Activated CD4-positive, CD25-positive, alpha-beta regulatory T cell treated with anti-CD3 and anti-CD28 coated beads, Interleukin-2, amount 50 U/mL, for 16 hours (primary cell): Measurements from ENCODE around the gene RDX.
"Not testable (repeated sequence)": the region's sequence is repeated elsewhere in the genome, so short reads cannot be mapped to it uniquely, and the experiment has no call there.

Experiments used
- DNase-seq: peaks from one replicate; pipeline ENCODE4 v3.0.0-alpha.2; 2020; ENCODE audit warnings: low read depth, low spot score

The RDX gene

DNA sequence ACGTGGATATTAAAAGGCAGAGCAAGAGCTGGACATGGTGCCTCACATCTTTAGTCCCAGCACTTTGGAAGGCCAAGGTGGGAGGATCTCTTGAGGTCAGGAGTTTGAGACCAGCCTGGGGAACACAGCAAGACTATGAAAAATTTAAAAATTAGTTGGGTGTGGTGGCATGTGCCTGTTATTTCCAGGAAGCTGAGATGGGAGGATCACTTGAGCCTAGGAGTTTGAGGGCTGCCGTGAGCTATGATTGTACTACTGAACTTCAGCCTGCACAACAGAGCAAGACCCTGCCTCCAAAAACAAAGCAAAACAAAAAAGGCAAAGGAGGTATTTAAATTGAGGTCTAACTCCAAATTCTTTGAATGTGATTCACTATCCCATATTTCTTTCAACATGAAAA is 23.5 kb downstream of the RDX start:
- DNase-seq = no peak

GRCh38 chr11:110269996-110270395 is 26.4 kb downstream of the RDX start:
- no peak for DNase-seq

DNA sequence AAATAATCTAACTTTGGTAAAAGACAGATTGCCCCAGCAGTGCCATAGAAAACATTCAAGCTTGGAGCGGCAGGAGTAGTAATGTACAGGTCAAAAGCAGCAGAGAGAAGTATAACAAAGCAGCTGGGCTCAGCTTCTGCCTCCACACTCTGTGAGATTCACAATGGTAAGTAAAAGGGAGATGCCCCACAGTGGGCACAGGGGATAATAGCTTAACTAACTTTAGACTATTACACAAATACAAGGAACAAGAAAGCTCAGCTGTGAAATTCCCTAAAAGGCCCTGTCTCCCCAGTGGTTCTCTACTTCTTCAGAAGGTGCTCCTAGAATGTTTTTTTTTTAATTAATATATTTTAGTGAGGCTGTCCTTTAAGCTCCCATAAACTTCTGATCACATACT is 28.0 kb downstream of the RDX start:
- DNase-seq = no peak

- DNase-seq = no peak
These were observed 34.4 kb downstream of the RDX start for GRCh38 chr11:110262072-110262403.

GRCh38 chr11:110261195-110262071 is 35.0 kb downstream of the RDX start:
- no peak for DNase-seq

DNA sequence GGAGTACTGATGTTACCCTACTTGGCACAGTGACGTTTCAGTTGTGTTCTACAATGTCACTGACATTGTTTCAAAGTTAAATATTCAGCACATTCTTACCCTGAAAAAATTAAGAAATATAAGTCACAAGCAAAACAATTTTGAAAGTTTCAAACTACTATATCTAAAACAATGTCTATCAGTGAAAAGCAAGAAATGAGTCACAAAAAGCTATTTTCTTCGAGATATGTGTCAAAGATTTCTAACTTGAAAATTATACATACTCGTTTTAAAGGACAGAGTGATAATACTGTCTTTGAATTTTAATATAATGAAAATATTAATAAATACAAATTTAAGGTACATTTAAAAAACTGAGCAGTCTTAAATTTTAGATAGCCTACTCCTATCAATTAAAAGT is 42.9 kb downstream of the RDX start:
- no peak for DNase-seq

DNA sequence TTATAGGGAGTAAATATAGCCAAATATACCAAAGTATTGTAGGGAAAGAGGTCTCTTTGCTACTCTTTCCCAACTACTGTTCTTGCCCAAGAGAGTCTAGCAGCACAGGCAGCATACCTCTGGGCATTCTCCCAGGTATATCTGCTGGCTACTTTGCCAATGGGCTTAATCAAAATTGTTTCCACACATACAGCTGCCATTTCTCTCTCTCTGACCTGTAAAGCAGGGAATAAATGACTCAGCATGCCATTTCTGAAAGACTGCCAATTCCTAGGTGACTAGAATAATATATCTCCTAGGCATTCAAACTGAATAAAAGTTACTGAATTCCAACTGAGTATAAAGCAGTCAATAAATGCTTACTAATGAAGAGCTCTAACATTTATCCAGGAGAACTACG is 44.6 kb downstream of the RDX start:
- no peak for DNase-seq

GRCh38 chr11:110250168-110250567 is 46.2 kb downstream of the RDX start:
- no peak for DNase-seq

DNA sequence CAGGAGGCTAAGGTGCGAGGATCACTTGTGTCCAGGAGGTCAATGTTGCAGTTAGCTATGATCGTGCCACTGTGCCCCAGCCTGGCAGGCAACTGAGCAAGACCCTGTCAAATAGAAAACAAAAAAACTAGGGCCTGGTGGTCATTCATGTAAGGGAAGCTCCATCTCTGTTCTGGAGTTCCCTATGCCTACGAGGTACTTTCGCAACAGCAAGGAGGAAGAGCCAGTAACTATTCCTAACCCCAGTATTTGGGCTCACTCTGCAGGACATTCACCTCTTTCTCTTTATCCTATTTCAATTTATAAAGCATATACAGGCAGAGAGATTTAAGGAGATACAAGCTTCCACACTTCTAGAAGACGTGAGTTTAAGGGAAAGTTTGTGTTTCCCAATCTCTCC is 46.6 kb downstream of the RDX start:
- DNase-seq = no peak

- no peak for DNase-seq
These were observed 47.3 kb downstream of the RDX start for GRCh38 chr11:110249066-110249465.

GRCh38 chr11:110243791-110244190 is 52.6 kb downstream of the RDX start:
- DNase-seq = no peak

GRCh38 chr11:110242746-110243145 is 53.7 kb downstream of the RDX start:
- DNase-seq = no peak

GRCh38 chr11:110242188-110242587 is 54.2 kb downstream of the RDX start:
- DNase-seq = no peak

GRCh38 chr11:110235966-110236365 is 60.4 kb downstream of the RDX start:
- no peak for DNase-seq

DNA sequence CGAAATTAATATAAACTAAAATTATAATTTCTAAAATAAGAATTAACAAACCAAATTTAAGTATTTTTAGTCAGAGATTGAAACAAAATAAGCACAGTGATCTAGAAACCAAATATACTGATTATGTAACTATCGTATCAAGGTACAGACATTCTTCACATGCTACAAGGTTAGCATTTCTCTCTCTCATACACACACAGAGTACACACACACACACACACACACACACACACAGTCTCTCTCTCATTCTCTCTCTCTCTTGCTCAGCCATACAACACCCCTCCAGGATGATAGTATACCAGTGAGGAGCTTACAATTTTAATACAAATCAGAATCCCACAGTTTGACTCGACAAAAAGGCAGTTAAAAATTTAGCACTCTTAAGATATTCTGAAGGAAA is 66.0 kb downstream of the RDX start:
- no peak for DNase-seq

DNA sequence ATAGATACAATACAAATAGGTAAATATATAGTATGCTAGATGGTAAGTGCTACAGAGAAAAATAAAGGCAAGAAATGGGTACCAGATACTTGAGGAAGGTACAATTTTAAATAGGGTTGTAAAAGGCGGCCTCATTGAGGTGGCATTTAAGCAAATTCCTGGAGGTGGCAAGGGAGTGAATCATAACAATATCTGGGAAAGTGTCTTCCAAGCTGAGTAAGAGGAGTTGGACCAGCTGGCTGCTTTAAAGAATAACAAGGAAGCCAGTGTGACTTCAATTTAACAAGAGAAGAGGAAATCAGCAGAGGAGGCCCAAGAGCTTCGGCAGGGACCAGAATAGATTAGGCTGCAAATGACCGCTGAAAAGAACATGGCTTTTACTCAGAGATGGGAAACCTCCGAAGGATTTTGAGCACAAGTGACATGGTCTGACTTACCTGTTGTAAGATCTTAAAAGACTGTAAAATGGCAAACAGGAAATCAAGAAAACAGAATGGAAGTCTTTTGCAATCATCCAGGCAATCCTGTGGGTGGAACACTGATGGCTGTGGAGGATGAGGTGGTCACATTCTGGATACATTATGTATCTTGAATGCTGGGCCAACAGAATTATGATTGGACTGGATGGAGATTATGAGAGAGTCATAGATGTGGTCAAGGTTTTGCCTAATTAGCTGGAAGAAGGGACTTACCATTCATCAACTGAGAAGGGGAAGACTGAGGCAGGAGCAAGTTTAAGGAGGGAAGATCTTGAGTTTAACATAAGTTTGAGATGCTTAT is 77.2 kb downstream of the RDX start:
- DNase-seq = no peak

DNA sequence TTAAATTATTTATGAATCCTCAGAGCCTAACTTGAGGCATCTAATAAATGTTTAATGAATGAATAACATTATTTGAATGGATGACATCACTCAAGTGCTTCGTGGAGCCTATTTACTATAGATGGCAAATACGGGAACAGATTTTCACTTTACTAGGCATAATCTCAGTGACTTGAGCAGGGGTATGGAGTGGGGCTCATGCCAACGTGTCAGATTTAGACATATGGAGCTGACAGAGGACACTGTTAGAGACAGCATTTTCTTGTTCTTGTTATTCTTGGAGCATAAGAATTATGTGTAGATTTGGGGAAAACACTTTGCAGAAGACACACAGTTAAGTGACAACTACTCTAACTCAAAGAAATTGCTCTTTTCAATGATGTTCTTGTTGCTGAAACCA is 78.5 kb downstream of the RDX start:
- DNase-seq = no peak

DNA sequence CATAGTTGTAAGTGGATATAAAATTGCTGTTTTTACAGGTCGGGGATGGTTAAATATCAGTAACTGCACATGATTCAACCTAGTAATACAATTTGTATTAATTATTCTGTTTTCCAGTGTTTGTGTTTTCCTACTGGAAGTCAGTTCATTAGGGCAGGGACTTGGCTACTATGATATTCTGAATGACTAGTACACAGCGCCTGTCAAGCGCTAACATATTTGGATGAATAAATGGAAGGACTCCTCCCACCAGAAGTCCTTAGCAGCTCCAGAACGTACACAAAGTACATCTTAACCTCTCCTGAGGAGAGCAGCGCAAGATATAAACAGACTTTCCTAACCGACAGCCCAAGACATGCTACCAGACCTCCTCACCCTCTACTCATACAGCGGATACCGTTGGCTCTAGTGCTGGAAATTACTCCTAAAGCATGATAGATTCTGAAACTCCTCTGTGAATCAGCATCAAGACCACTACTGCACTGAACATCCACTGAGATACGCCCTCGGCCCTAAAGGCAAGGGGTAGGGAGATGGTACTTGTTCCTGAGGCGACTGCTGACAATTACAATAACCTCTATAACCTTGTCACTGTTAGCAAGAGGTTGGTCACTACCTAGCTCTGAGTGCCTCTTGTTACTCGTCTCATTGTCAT is 79.1 kb downstream of the RDX start:
- DNase-seq = no peak

DNA sequence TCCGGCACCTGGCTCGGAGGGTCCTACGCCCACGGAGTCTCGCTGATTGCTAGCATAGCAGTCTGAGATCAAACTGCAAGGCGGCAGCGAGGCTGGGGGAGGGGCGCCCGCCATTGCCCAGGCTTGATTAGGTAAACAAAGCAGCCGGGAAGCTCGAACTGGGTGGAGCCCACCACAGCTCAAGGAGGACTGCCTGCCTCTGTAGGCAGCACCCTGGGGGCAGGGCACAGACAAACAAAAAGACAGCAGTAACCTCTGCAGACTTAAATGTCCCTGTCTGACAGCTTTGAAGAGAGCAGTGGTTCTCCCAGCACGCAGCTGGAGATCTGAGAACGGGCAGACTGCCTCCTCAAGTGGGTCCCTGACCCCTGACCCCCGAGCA is 87.1 kb downstream of the RDX start:
- DNase-seq = not testable (repeated sequence)

DNA sequence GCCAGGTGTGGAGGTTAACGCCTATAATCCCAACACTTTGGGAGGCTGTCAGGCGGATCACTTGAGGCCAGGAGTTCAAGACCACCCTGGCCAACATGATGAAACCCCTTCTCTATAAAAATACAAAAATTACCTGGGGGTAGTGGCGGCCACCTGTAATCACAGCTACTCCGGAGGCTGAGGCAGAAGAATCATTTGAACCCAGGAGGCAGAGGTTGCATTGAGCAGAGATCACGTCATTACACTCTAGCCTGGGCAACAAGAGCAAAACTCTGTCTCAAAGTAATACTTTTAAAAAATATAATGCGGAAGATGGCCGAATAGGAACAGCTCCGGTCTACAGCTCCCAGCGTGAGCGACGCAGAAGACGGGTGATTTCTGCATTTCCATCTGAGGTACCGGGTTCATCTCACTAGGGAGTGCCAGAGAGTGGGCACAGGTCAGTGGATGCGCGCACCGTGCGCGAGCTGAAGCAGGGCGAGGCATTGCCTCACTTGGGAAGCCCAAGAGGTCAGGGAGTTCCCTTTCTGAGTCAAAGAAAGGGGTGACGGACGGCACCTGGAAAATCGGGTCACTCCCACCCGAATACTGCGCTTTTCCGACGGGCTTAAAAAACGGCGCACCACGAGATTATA is 87.6 kb downstream of the RDX start:
- not testable (repeated sequence) for DNase-seq

GRCh38 chr11:110207123-110207522 is 89.3 kb downstream of the RDX start:
- DNase-seq = no peak

DNA sequence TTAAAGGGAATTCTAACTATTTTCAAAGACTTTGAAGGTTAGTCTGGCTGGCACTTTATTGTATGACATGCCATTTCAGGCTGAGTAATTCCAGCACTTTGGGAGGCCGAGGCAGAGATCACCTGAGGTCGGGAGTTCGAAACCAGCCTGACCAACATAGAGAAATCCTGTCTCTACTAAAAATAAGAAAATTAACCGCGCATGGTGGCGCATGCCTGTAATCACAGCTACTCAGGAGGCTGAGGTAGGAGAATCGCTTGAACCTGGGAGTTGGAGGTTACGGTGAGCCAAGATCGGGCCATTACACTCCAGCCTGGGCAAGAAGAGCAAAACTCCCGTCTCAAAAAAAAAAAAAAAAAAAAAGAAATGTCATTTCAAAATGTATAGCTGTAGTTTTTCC is 95.6 kb downstream of the RDX start:
- no peak for DNase-seq
